H1 (cell line): ENCODE data around the gene SOX6. TPM values are rescaled to one million over a fixed set of nuclear protein-coding genes. Genes with fewer than 3 reads are reported as not detected.

Experiments used
- CTCF ChIA-PET: fragments of 300-600 bp; sonication (Branson Sonifier 250); formaldehyde crosslinking; loops from one replicate; lab custom pipeline; 2021; ENCODE audit not compliant: partially characterized antibody; lab: Charles Lee
- POLR2A ChIA-PET: fragments of 300-600 bp; sonication (Branson Sonifier 250); formaldehyde crosslinking; loops from one replicate; lab custom pipeline; 2021; ENCODE audit warnings: inconsistent platforms; ENCODE audit not compliant: partially characterized antibody; lab: Charles Lee
- DNase-seq, 2 experiments: peaks; one replicate each; pipeline versions ENCODE4 v3.0.0 to v3.0.0-alpha.2; 2010 to 2022; ENCODE audit warnings: low spot score in 2 of 2, low read depth in 1 of 2, mixed read lengths in 1 of 2
- FAIRE-seq: peaks from 2 replicates; lab custom pipeline; 2011; peaks lifted over from hg19 to GRCh38; lab: Jason Lieb, UNC
- H2AFZ ChIP-seq: 2 replicates; pipeline ENCODE4 v1.8.1; 2012; ENCODE audit warnings: low read length, inconsistent platforms
- H2AK5ac ChIP-seq: 2 replicates; pipeline ENCODE4 v1.6.1; 2013; ENCODE audit warnings: low read depth, low read length
- H2BK120ac ChIP-seq: replicated peaks from 2 replicates; pipeline ENCODE3; 2013; ENCODE audit warnings: low read depth, low read length, inconsistent platforms
- H2BK12ac ChIP-seq: 2 replicates; pipeline ENCODE4 v1.6.1; 2013; ENCODE audit warnings: low read depth, low read length
- H2BK15ac ChIP-seq: 2 replicates; pipeline ENCODE4 v1.6.1; 2013; ENCODE audit warnings: low read length
- H2BK20ac ChIP-seq: 2 replicates; pipeline ENCODE4 v1.6.1; 2013; ENCODE audit warnings: low read length
- H2BK5ac ChIP-seq: 2 replicates; pipeline ENCODE4 v1.6.1; 2013; ENCODE audit warnings: low read depth, low read length
- H3K14ac ChIP-seq: 2 replicates; pipeline ENCODE4 v1.6.1; 2013; ENCODE audit warnings: inconsistent platforms; ENCODE audit not compliant: insufficient read length
- H3K18ac ChIP-seq: 2 replicates; pipeline ENCODE4 v1.6.1; 2013; ENCODE audit warnings: low read length; ENCODE audit errors: extremely low read depth
- H3K23ac ChIP-seq: 2 replicates; pipeline ENCODE4 v1.6.1; 2013; ENCODE audit warnings: inconsistent platforms; ENCODE audit not compliant: insufficient read length
- H3K23me2 ChIP-seq: 2 replicates; pipeline ENCODE4 v1.6.1; 2013; ENCODE audit warnings: low read depth, low read length
- H3K27ac ChIP-seq: 2 replicates; pipeline ENCODE4 v1.6.1; 2011; ENCODE audit warnings: low read depth, low read length, inconsistent platforms
- H3K27me3 ChIP-seq, 4 experiments: replicated peaks in 1 of 4; 1 replicate in 1 of 4; 2 replicates in 3 of 4; pipeline versions ENCODE4 v1.6.1 to v1.8.1; 2011 to 2013; ENCODE audit warnings: low read length in 3 of 4, mild to moderate bottlenecking in 3 of 4, inconsistent platforms in 2 of 4, mixed read lengths in 2 of 4, moderate library complexity in 1 of 4; ENCODE audit not compliant: control insufficient read depth in 3 of 4, insufficient read depth in 3 of 4; ENCODE audit errors: extremely low read depth in 1 of 4
- H3K36me3 ChIP-seq, 4 experiments: 2 replicates each; pipeline versions ENCODE4 v1.6.1 to v1.8.1; 2011 to 2013; ENCODE audit warnings: mild to moderate bottlenecking in 4 of 4, low read length in 3 of 4, moderate library complexity in 2 of 4, control low read depth in 1 of 4, inconsistent platforms in 1 of 4; ENCODE audit not compliant: insufficient read depth in 4 of 4, control insufficient read depth in 2 of 4
- H3K4ac ChIP-seq: replicated peaks from 2 replicates; pipeline ENCODE3; 2013; ENCODE audit warnings: low read length, low read depth, mixed read lengths, inconsistent platforms; ENCODE audit not compliant: insufficient read length
- H3K4me1 ChIP-seq, 4 experiments: replicated peaks in 1 of 4; 1 replicate in 1 of 4; 2 replicates in 3 of 4; pipeline versions ENCODE4 v1.6.1 to v1.8.1; 2011 to 2013; ENCODE audit warnings: low read length in 3 of 4, inconsistent platforms in 2 of 4, mixed read lengths in 1 of 4; ENCODE audit not compliant: insufficient read depth in 4 of 4, control insufficient read depth in 3 of 4
- H3K4me2 ChIP-seq, 2 experiments: 2 replicates each; pipeline versions ENCODE4 v1.6.1 to v1.8.1; 2011 to 2013; ENCODE audit warnings: low read depth in 2 of 2, low read length in 2 of 2, control low read depth in 1 of 2, inconsistent platforms in 1 of 2, mild to moderate bottlenecking in 1 of 2; ENCODE audit not compliant: insufficient read depth in 1 of 2
- H3K4me3 ChIP-seq, 4 experiments: fragments of 200-600, 300-600 bp in 1 of 4; sonication (generic), shearing (Covaris generic), sonication (Bioruptor Twin) in 1 of 4; 2 replicates each; pipeline versions ENCODE4 v1.5.1 to v1.8.1; 2011 to 2016; ENCODE audit warnings: low read length in 4 of 4, low read depth in 3 of 4, control low read depth in 2 of 4, inconsistent platforms in 2 of 4, mild to moderate bottlenecking in 2 of 4, mixed read lengths in 1 of 4, moderate library complexity in 1 of 4; ENCODE audit not compliant: insufficient read depth in 2 of 4; ENCODE audit errors: extremely low read depth in 1 of 4
- H3K56ac ChIP-seq: replicated peaks from 2 replicates; pipeline ENCODE3; 2013; ENCODE audit warnings: low read depth, mild to moderate bottlenecking, mixed read lengths, low read length, inconsistent platforms; ENCODE audit not compliant: insufficient read length
- H3K79me1 ChIP-seq: 2 replicates; pipeline ENCODE4 v1.6.1; 2013; ENCODE audit warnings: low read depth, low read length, control low read depth
- H3K79me2 ChIP-seq, 2 experiments: 2 replicates each; pipeline versions ENCODE4 v1.6.1 to v1.8.1; 2012 to 2013; ENCODE audit warnings: low read length in 2 of 2, mild to moderate bottlenecking in 2 of 2, inconsistent platforms in 1 of 2; ENCODE audit not compliant: insufficient read depth in 2 of 2, control insufficient read depth in 1 of 2
- H3K9ac ChIP-seq, 4 experiments: replicated peaks in 1 of 4; 1 replicate in 1 of 4; 2 replicates in 3 of 4; pipeline versions ENCODE4 v1.6.1 to v1.8.1; 2011 to 2013; ENCODE audit warnings: low read depth in 3 of 4, low read length in 3 of 4, control low read depth in 2 of 4, mild to moderate bottlenecking in 2 of 4, moderate library complexity in 2 of 4, inconsistent platforms in 1 of 4; ENCODE audit errors: extremely low read depth in 1 of 4
- H3K9me3 ChIP-seq, 2 experiments: 2 replicates each; pipeline versions ENCODE4 v1.6.1 to v1.8.1; 2012 to 2013; ENCODE audit warnings: mild to moderate bottlenecking in 2 of 2, moderate library complexity in 2 of 2, control low read depth in 1 of 2, inconsistent platforms in 1 of 2, low read depth in 1 of 2, low read length in 1 of 2, mixed read lengths in 1 of 2; ENCODE audit not compliant: insufficient read depth in 2 of 2
- H4K20me1 ChIP-seq, 2 experiments: replicated peaks in 1 of 2; 2 replicates each; pipeline versions ENCODE3 to v1.8.1; 2011 to 2013; ENCODE audit warnings: inconsistent platforms in 2 of 2, low read length in 2 of 2, mild to moderate bottlenecking in 1 of 2; ENCODE audit not compliant: insufficient read depth in 2 of 2, control insufficient read depth in 1 of 2
- H4K5ac ChIP-seq: 2 replicates; pipeline ENCODE4 v1.6.1; 2013; ENCODE audit warnings: low read length, low read depth, mixed read lengths, inconsistent platforms; ENCODE audit not compliant: insufficient read length
- H4K8ac ChIP-seq: 2 replicates; pipeline ENCODE4 v1.8.0; 2013; ENCODE audit warnings: mild to moderate bottlenecking, moderate library complexity, low read length, inconsistent platforms; ENCODE audit not compliant: insufficient read depth; ENCODE audit errors: extremely low read depth
- H4K91ac ChIP-seq: replicated peaks from 2 replicates; pipeline ENCODE3; 2013; ENCODE audit warnings: low read length, mixed read lengths, inconsistent platforms; ENCODE audit not compliant: insufficient read length
- CBX8 ChIP-seq: fragments of 300-800, 300-1000 bp; sonication (generic); IDR thresholded peaks from 2 replicates; pipeline ENCODE4 v1.7.1; 2016; ENCODE audit warnings: low read depth, low read length, borderline replicate concordance
- CHD2 ChIP-seq: IDR thresholded peaks from 2 replicates; pipeline ENCODE4 v1.6.1; 2012; ENCODE audit warnings: low read length, improper control_type of control experiment
- EP300 ChIP-seq, 2 experiments: IDR thresholded peaks; 1 replicate in 1 of 2; 2 replicates in 1 of 2; pipeline ENCODE4 v1.6.1; 2011 to 2012; ENCODE audit warnings: low read depth in 2 of 2, low read length in 2 of 2, mild to moderate bottlenecking in 2 of 2, borderline replicate concordance in 1 of 2, inconsistent platforms in 1 of 2, moderate library complexity in 1 of 2
- GABPA ChIP-seq: IDR thresholded peaks from 2 replicates; pipeline ENCODE4 v1.6.1; 2011; ENCODE audit warnings: mild to moderate bottlenecking, low read length, moderate library complexity, borderline replicate concordance; ENCODE audit not compliant: insufficient read depth
- KDM4A ChIP-seq: IDR thresholded peaks from one replicate; pipeline ENCODE4 v1.7.1; 2012; ENCODE audit warnings: low read depth, mild to moderate bottlenecking, moderate library complexity, low read length, inconsistent platforms; ENCODE audit not compliant: severe bottlenecking
- KDM5A ChIP-seq: fragments of 200-600 bp; IDR thresholded peaks from 2 replicates; pipeline ENCODE4 v1.7.1; 2012; ENCODE audit warnings: mild to moderate bottlenecking, low read length, inconsistent platforms, mixed read lengths
- NANOG ChIP-seq: IDR thresholded peaks from 2 replicates; pipeline ENCODE4 v1.6.1; 2011; ENCODE audit warnings: low read length, low read depth, mild to moderate bottlenecking, inconsistent platforms; ENCODE audit not compliant: insufficient read depth, poor library complexity, severe bottlenecking
- RNF2 ChIP-seq: fragments of 200-900, 300-1000 bp; sonication (generic); IDR thresholded peaks from 2 replicates; pipeline ENCODE4 v1.7.1; 2016; ENCODE audit warnings: borderline replicate concordance, low read depth, mild to moderate bottlenecking, antibody characterized with exemption, low read length; ENCODE audit not compliant: poor library complexity, severe bottlenecking; ENCODE audit errors: missing control alignments
- SIRT6 ChIP-seq: IDR thresholded peaks from one replicate; pipeline ENCODE4 v1.7.1; 2012; ENCODE audit warnings: low read length, inconsistent platforms
- WGBS, 2 experiments: shearing (Covaris generic) in 1 of 2; methylation state at CpG; one replicate each; pipeline versions ENCODE4 v1.1.6 to v1.1.7; 2013 to 2015; ENCODE audit warnings: low lambda C conversion rate in 2 of 2, mixed read lengths in 2 of 2, inconsistent platforms in 1 of 2, low coverage in 1 of 2, missing lambda C conversion rate in 1 of 2; ENCODE audit not compliant: insufficient replicate concordance in 2 of 2, insufficient coverage in 1 of 2, insufficient read length in 1 of 2; ENCODE audit errors: extremely low coverage in 1 of 2, missing lambda C conversion rate in 1 of 2; 5-methylcytosine and 5-hydroxymethylcytosine counted together
- polyA plus RNA-seq, 7 experiments: library from polyadenylated mRNA; depleted of rRNA in 3 of 7; stranded (reverse) in 5 of 7; unstranded in 2 of 7; fragments of >200 nt in 5 of 7; fragments of 200-250 nt in 2 of 7; gene quantifications; 1 replicate in 5 of 7; 2 replicates in 1 of 7; 4 replicates in 1 of 7; pipeline versions ENCODE4 v1.2.1 to v1.2.3, GENCODE V29; 2011 to 2013; ENCODE audit warnings: missing spikeins in 2 of 7, mixed read lengths in 2 of 7
- total RNA-seq: library from RNA; stranded (reverse); fragmentation: NEBNext Ultra II Directional; extraction: Animal tissue kit (Norgen Biotek cat#: 25700); gene quantifications from 2 replicates; pipeline ENCODE4 v1.2.1, GENCODE V29; 2021
- TF ChIP-seq, protein P1 (sequence below): IDR thresholded peaks from 2 replicates; pipeline ENCODE4 v1.6.1; 2012; ENCODE audit warnings: inconsistent platforms

SOX6 gene
- total and polyA plus RNA-seq, 2 of the 8 experiments (the other 6 are each of a cell fraction or from before 2014, with no cell fraction given) = 0.09 TPM; not detected in 1

DNA sequence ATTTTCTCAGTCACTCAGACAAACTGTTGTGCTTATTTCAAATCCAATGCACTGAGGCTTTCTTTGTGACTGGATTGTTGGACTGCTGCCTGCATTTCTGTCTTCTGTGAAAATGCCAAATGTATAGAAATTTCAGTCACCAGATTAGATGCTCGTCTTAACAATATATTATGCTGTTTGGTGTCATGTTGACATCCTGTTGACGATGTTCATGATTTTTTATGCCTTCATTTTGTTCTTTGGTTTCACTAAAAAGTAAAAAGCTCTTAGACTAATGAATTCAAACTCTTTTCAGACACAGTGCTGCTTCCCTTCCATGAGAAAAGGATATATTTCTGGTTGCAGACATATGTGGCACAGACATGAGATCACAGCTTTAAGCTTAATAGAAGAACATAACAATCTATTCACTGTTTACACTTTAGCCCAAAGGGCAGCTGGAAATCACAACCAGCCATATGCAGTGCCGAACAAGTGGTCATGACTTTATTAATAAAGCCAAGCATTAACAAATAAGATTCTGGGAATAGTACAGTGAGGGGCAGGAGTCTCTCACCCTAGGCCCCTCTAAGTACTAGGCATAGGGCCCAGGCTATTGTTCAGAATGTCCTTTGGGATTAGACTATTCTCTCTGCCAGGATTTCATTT is 9.4 kb upstream of the SOX6 start:
- ChIA-PET CTCF (no interaction called here), POLR2A (no interaction called here)
- Histone ChIP-seq H3K27ac (no peak overlapping the region), H2AK5ac (no peak overlapping the region), H4K20me1 (no peaks in the 10 kb centered on the region), H2BK120ac (no peak overlapping the region), H2BK20ac (no peak overlapping the region), H3K9ac (no peak overlapping the region), H4K8ac (no peak overlapping the region), H3K23ac (no peak overlapping the region), H3K23me2 (no peaks in the 10 kb centered on the region), H4K5ac (no peak overlapping the region), H3K79me1 (no peaks in the 10 kb centered on the region), H3K9me3 (no peaks in the 10 kb centered on the region), H3K4me1 (no peaks in the 10 kb centered on the region), H3K56ac (no peak overlapping the region), H4K91ac (no peak overlapping the region), H2BK5ac (no peak overlapping the region), H3K27me3 (no peaks in the 10 kb centered on the region; a peak in 1 of 7 replicates), H2BK15ac (no peak overlapping the region), H3K18ac (no peak overlapping the region), H3K4me2 (no peak overlapping the region), H3K79me2 (no peaks in the 10 kb centered on the region), H3K36me3 (no peaks in the 10 kb centered on the region), H2AFZ (no peak overlapping the region), H2BK12ac (no peak overlapping the region), H3K14ac (no peak overlapping the region), H3K4ac (no peak overlapping the region), H3K4me3 (no peak overlapping the region)
- FAIRE-seq (no peak), DNase-seq (no peak)
- WGBS, 2 experiments = 95% methylated on average over 3 of the region's 3 CpGs; no CpG with 5 or more reads in 1 of the 2 experiments
- TF ChIP-seq, protein P1, sequence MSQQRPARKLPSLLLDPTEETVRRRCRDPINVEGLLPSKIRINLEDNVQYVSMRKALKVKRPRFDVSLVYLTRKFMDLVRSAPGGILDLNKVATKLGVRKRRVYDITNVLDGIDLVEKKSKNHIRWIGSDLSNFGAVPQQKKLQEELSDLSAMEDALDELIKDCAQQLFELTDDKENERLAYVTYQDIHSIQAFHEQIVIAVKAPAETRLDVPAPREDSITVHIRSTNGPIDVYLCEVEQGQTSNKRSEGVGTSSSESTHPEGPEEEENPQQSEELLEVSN = no peak
- TF ChIP-seq KDM4A (no peak), KDM5A (no peak), CBX8 (no peak), EP300 (IDR thresholded peaks at IDR 0.05; ENCODE audit: borderline replicate concordance in 1 of 2, low read depth in 2 of 2, low read length in 2 of 2) (no peak), SIRT6 (no peak), NANOG (no peak), RNF2 (no peak), GABPA (no peak), CHD2 (no peak)
